ENCODE data around the gene KRT2.

Gene KRT2

DNA sequence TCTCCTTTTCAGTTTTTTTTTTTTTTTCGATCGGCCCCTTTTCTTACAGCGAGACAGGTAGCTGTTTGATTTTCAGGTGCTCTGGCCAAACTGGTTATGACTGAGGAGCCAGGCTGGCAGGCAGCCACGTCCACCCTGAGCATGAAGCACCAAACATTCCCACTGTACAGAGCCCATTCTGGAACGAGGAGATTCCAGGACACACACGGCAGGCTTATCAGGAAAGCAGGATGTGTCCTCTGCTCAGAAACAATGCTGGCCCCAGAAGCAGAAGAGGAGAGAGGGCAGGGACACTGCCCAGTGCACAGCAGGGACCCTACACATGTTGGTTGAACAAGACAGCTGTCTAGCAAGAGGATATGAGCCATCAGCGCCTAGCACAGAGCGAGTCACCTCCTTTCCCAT is 3.7 kb upstream of the KRT2 start:
- TF ChIP-seq, protein P1, sequence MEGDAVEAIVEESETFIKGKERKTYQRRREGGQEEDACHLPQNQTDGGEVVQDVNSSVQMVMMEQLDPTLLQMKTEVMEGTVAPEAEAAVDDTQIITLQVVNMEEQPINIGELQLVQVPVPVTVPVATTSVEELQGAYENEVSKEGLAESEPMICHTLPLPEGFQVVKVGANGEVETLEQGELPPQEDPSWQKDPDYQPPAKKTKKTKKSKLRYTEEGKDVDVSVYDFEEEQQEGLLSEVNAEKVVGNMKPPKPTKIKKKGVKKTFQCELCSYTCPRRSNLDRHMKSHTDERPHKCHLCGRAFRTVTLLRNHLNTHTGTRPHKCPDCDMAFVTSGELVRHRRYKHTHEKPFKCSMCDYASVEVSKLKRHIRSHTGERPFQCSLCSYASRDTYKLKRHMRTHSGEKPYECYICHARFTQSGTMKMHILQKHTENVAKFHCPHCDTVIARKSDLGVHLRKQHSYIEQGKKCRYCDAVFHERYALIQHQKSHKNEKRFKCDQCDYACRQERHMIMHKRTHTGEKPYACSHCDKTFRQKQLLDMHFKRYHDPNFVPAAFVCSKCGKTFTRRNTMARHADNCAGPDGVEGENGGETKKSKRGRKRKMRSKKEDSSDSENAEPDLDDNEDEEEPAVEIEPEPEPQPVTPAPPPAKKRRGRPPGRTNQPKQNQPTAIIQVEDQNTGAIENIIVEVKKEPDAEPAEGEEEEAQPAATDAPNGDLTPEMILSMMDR (IDR thresholded peaks at IDR 0.05; ENCODE audit: borderline replicate concordance, insufficient read depth, low read depth, low read length): no peak

DNA sequence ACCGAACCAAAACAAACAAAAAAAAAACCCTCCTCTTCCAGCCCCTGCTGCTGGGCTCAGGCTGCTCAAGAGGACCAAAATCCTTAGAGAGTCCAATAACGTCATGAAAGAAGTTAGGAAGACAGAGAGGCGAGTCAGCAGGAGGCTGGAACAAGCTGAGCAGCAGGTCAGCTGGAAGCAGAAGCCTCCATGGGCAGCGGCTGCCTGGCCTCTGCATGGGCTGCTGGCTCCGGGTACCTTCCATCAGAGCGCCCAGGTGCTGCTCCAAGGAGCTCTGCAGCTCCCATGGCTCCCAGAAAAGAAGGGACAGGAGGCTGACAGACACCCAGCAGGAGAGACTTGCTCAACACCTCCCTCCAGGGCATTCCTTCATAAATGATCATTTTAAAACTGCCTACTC is 3.2 kb upstream of the KRT2 start:
- no peak overlapping the region for H3K4me3 ChIP-seq (ENCODE audit: low read depth, low read length)
- TF ChIP-seq, protein P1 (IDR thresholded peaks at IDR 0.05; ENCODE audit: borderline replicate concordance, insufficient read depth, low read depth, low read length): no peak

More for the DNA sequence above, 3.7 kb upstream of the KRT2 start:
- no peak overlapping the region for H3K4me3 ChIP-seq (ENCODE audit: low read depth, low read length)

DNA sequence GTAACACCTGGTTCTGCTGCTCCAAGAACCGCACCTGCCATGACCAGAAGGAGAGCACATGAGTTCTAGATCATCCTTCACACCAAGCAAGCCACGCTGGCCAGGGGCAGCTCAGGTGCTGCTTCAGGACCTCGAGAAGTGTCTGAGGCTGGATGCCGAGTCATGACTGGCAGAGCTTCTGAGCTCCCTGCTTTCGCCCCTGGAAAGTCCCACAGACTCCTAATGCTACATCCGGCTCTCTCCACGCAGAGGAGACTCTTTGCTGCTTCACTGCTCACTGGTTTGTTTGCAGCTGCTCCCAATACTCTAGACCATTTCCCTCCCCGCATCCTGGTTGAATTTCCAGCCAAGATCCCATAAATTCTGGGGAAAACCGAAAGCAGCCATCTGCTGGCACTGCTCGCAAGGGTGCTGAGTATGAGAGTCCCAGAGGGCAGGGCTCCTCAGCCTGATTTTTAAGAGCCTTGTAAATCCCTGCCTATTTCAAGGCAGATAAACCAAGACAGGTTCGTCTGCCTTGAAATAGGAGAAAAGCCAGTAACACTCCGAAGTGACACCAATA is 1.4 kb downstream of the KRT2 start:
- H3K4me3 ChIP-seq (ENCODE audit: low read depth, low read length): no peak overlapping the region
- TF ChIP-seq, protein P1 (IDR thresholded peaks at IDR 0.05; ENCODE audit: borderline replicate concordance, insufficient read depth, low read depth, low read length): no peak

DNA sequence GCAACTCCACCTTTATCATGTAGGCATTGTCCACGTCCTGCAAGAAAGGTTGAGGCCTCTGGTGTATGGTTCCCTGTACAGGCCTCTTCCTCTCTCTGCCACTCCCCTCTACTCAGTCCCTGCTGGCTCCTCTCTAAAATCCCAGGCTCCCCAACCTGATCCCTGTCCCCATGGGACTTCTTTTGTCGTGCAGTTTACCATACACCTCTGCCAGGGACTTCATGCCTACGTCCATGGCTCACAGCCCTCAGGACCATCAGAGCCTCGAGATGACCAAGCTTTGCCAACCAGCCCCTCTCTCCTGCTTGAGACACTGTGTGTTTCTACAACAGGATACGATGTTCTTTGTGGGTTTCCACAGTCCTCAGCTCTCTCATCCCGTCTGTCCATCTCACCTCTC is 2.9 kb downstream of the KRT2 start:
- TF ChIP-seq, protein P1 (IDR thresholded peaks at IDR 0.05; ENCODE audit: borderline replicate concordance, insufficient read depth, low read depth, low read length): no peak

DNA sequence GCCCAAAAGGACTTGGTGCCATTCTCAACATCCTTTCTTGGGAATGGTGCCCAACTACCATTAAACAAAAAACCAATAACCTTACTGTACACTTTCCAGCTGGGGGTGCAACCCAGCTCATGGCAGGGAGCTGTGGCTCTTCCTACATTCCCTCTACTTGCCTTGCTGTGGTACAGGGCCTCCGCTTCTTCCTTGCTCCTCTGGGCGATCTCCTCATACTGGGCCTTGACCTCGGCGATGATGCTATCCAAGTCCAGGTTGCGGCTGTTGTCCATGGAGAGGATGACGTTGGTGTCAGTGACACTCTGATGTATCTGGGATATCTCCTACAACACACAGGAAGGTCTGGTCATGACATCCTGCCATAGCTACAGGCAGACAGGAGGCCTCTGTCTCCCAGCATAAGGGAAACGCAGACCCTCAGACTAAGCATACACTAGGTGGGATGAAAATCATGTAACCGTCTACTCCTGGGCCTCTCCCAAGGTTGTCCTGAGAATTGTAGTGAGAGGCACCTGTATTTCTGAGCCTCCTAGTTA is 3.9 kb downstream of the KRT2 start:
- TF ChIP-seq, protein P1 (IDR thresholded peaks at IDR 0.05; ENCODE audit: borderline replicate concordance, insufficient read depth, low read depth, low read length): no peak
- no peak overlapping the region for H3K4me3 ChIP-seq (ENCODE audit: low read depth, low read length)

More for the DNA sequence above, 2.9 kb downstream of the KRT2 start:
- H3K4me3 ChIP-seq (ENCODE audit: low read depth, low read length): no peak overlapping the region

DNA sequence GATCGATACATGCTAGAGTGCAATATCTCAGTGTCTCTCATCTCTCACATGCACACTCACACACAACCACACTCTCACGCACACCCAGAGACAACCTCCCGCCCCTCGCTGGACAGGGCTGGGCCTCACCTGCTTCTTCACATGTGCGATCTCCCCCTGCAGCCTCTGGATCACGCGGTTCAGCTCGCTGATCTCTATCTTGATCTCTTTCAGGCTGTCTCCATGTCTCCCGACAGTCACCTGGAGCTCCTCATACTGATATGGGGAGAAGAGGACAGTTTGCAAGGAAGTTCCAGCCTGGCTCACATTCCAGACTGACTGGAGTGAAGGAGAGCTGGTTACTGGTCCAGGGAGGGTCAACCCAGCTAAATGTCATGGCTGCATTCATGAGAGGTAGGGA is 4.4 kb downstream of the KRT2 start:
- TF ChIP-seq, protein P1 (IDR thresholded peaks at IDR 0.05; ENCODE audit: borderline replicate concordance, insufficient read depth, low read depth, low read length): no peak
- no peak overlapping the region for H3K4me3 ChIP-seq (ENCODE audit: low read depth, low read length)

DNA sequence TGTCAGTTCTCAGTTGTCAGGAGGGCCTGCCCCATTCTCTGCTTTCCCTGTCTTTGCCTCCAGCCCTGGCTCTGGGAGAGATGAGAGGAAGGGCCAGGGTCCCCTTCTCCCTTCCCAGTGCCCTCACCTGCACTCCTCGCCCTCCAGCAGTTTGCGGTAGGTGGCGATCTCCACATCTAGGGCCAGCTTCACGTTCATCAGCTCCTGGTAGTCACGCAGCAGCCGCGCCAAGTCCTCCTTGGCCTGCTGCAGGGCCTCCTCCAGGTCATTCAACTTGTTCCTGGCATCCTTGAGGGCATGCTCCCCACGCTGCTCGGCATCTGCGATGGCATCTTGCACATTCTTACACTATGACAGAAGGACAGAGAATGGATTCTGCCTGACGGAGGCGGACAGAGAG is 5.4 kb downstream of the KRT2 start:
- TF ChIP-seq, protein P1 (IDR thresholded peaks at IDR 0.05; ENCODE audit: borderline replicate concordance, insufficient read depth, low read depth, low read length): no peak
- H3K4me3 ChIP-seq (ENCODE audit: low read depth, low read length): no peak overlapping the region

Measured in GM12875 (cell line).